SH-SY5Y (cell line): ENCODE measurements around the gene KRT85.

Source experiments
- GATA2 ChIP-seq: IDR thresholded peaks from 2 replicates; pipeline ENCODE4 v1.6.1; 2011; ENCODE audit warnings: mild to moderate bottlenecking, low read depth, low read length
- GATA3 ChIP-seq: IDR thresholded peaks from 2 replicates; pipeline ENCODE4 v1.6.1; 2011; ENCODE audit warnings: low read depth, mild to moderate bottlenecking, low read length, moderate library complexity

Gene KRT85

GRCh38 chr12:52399756-52400155, 32.5 kb upstream of the KRT85 start:
- no peak for TF ChIP-seq GATA2
- TF ChIP-seq GATA3, result no peak

- TF ChIP-seq GATA3, result no peak
- TF ChIP-seq GATA2, result no peak
These were observed 30.9 kb upstream of the KRT85 start for GRCh38 chr12:52398176-52398575.

GRCh38 chr12:52396656-52397055, 29.4 kb upstream of the KRT85 start:
- TF ChIP-seq GATA2 (no peak), GATA3 (no peak)

GRCh38 chr12:52395761-52396434, 28.6 kb upstream of the KRT85 start:
- TF ChIP-seq GATA3 (no peak), GATA2 (no peak)

GRCh38 chr12:52394836-52395405, 27.6 kb upstream of the KRT85 start:
- TF ChIP-seq GATA2 (no peak), GATA3 (no peak)

GRCh38 chr12:52392465-52393007, 25.3 kb upstream of the KRT85 start:
- TF ChIP-seq GATA2 (no peak), GATA3 (no peak)

GRCh38 chr12:52391618-52392002, 24.3 kb upstream of the KRT85 start:
- TF ChIP-seq GATA3 (no peak), GATA2 (no peak)

- TF ChIP-seq GATA3 (no peak), GATA2 (no peak)
These were observed 23.7 kb upstream of the KRT85 start for GRCh38 chr12:52390739-52391617.

GRCh38 chr12:52389313-52390207, 22.3 kb upstream of the KRT85 start:
- TF ChIP-seq GATA3 (no peak), GATA2 (no peak)

GRCh38 chr12:52387859-52388258, 20.6 kb upstream of the KRT85 start:
- TF ChIP-seq GATA2, result no peak
- TF ChIP-seq GATA3, result no peak

- TF ChIP-seq GATA3 (no peak), GATA2 (no peak)
These were observed 18.0 kb upstream of the KRT85 start, which contains the start of gene KRT84 for GRCh38 chr12:52385226-52385702. Gene KRT84 (minus strand): TSS chr12:52385652. CDS start chr12:52385585, 67 bp downstream.

GRCh38 chr12:52383331-52383730, 16.1 kb upstream of the KRT85 start:
- TF ChIP-seq GATA3 (no peak), GATA2 (no peak)

GRCh38 chr12:52382854-52383253, 15.6 kb upstream of the KRT85 start:
- TF ChIP-seq GATA3 (no peak), GATA2 (no peak)

- no peak for TF ChIP-seq GATA2
These were observed 13.9 kb upstream of the KRT85 start for GRCh38 chr12:52381206-52381605.
